Esophagus (tissue), 2 donors: Measurements from ENCODE around the gene SMAD7. TPM values are rescaled to one million over a fixed set of nuclear protein-coding genes. Genes with fewer than 3 reads are reported as not detected.

Source experiments
- H3K27ac ChIP-seq, 2 donors: one replicate each; pipeline ENCODE4 v1.5.1; 2013; ENCODE audit warnings: low read depth in 2 of 2, mild to moderate bottlenecking in 2 of 2, inconsistent platforms in 1 of 2, low read length in 1 of 2, moderate library complexity in 1 of 2
- H3K27me3 ChIP-seq, 2 donors: one replicate each; pipeline ENCODE4 v1.6.1; 2013; ENCODE audit warnings: low read length in 2 of 2, control low read depth in 1 of 2, mild to moderate bottlenecking in 1 of 2; ENCODE audit not compliant: insufficient read depth in 2 of 2, control insufficient read depth in 1 of 2
- H3K36me3 ChIP-seq, 2 donors: one replicate each; pipeline ENCODE4 v1.6.1; 2013; ENCODE audit warnings: low read length in 1 of 2; ENCODE audit not compliant: control insufficient read depth in 2 of 2, insufficient read depth in 2 of 2
- H3K4me1 ChIP-seq, 2 donors: one replicate each; pipeline ENCODE4 v1.6.1; 2013; ENCODE audit warnings: low read length in 1 of 2; ENCODE audit not compliant: control insufficient read depth in 2 of 2, insufficient read depth in 2 of 2
- H3K4me3 ChIP-seq, 2 donors: one replicate each; pipeline ENCODE4 v1.5.1; 2013; ENCODE audit warnings: low read length in 2 of 2, mild to moderate bottlenecking in 2 of 2, low read depth in 1 of 2, moderate library complexity in 1 of 2
- H3K9me3 ChIP-seq, 2 donors: one replicate each; pipeline ENCODE4 v1.6.1; 2013; ENCODE audit warnings: mild to moderate bottlenecking in 2 of 2, low read depth in 1 of 2, low read length in 1 of 2, moderate library complexity in 1 of 2; ENCODE audit not compliant: control insufficient read depth in 2 of 2, insufficient read depth in 1 of 2
- WGBS, 2 donors: extraction: QIAGEN DNeasy Blood & Tissue Kit; methylation state at CpG; one replicate each; pipeline ENCODE4 v1.1.7; 2013; 5-methylcytosine and 5-hydroxymethylcytosine counted together
- polyA plus RNA-seq, 2 donors: library from polyadenylated mRNA; stranded (reverse); fragments of 200-250 nt; gene quantifications; one replicate each; pipeline ENCODE4 v1.2.3, GENCODE V29; 2013
- donor health status: healthy with polysubstance abuse.
- donor health status: Bipolar disorder and iron deficiency.

The SMAD7 gene
- polyA plus RNA-seq, 2 donors = 3.5 to 4.4 TPM

GRCh38 chr18:48941672-48942071, 9.1 kb downstream of the SMAD7 start:
- Histone ChIP-seq H3K9me3 (no peaks in the 10 kb centered on the region), H3K36me3 (peaks cover 3 to 6% of the 10 kb centered on the region in 2 donors), H3K27ac (no peak overlapping the region), H3K27me3 (no peaks in the 10 kb centered on the region), H3K4me1 (peaks cover 20 to 49% of the 10 kb centered on the region in 2 donors), H3K4me3 (no peak overlapping the region)
- 58 to 67% methylated on average over 7 of the region's 7 CpGs for WGBS, 2 donors

GRCh38 chr18:48940854-48941611, 9.7 kb downstream of the SMAD7 start:
- H3K27me3 ChIP-seq = no peaks in the 10 kb centered on the region
- no peaks in the 10 kb centered on the region for H3K9me3 ChIP-seq
- peaks cover 3 to 6% of the 10 kb centered on the region in 2 donors for H3K36me3 ChIP-seq
- WGBS, 2 donors = 60 to 64% methylated on average over 14 of the region's 14 CpGs
- no peak overlapping the region for H3K4me3 ChIP-seq
- peak overlapping the region; percentile 34 to 47 for H3K27ac ChIP-seq
- H3K4me1 ChIP-seq = peaks cover 18 to 47% of the 10 kb centered on the region in 2 donors

DNA sequence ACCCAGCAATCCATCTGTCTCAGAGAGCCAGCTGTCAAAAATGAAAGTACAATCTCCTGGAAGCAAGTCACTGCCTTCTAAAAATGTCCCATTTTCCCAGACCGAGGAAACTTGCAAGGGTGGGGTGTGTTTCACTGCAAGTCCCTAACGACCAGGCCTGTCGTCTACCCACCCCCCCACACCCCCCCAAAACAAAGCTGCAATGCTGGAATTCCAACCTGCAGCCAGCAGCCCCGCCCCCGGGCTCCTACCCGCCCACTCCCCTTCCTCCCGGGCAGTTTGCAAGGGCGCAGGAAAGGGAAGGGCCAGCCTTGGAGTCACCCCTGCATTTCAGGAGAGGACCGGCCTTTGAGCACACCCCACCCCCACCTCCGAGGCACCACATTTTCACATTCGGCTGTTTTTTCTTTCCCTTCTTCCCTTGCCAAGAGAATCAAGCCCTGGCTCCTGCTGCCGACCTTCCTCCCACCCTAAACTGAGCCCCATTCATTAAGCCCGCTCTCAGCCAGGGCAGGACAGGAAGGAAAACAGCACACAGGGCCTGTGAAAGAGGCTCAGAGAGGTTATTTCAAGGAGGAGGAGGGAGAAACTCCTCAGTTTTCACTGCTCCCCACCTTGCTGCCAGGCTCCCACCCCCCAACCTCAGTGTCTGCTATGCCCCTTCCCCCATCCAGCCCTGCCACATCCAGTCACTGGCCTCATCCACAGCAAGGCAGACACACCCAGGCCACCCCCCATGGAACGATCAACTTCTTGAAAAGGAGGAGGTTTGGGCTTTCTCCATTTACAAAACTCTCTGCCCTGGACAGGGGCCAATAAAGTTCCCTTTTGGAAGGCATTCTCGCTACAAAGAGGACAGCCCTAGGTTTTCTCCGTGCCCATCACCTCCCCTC, 11.3 kb downstream of the SMAD7 start:
- H3K4me1 ChIP-seq = peaks cover 18 to 48% of the 10 kb centered on the region in 2 donors
- 12 to 17% methylated on average over 14 to 16 of the region's 16 CpGs for WGBS, 2 donors
- no peaks in the 10 kb centered on the region for H3K9me3 ChIP-seq
- H3K36me3 ChIP-seq = peaks cover 3 to 6% of the 10 kb centered on the region in 2 donors
- peak overlapping the region in 1 of 2 donors; percentile 18 for H3K4me3 ChIP-seq
- H3K27me3 ChIP-seq = no peaks in the 10 kb centered on the region
- peak overlapping the region; percentile 76 to 80 for H3K27ac ChIP-seq

DNA sequence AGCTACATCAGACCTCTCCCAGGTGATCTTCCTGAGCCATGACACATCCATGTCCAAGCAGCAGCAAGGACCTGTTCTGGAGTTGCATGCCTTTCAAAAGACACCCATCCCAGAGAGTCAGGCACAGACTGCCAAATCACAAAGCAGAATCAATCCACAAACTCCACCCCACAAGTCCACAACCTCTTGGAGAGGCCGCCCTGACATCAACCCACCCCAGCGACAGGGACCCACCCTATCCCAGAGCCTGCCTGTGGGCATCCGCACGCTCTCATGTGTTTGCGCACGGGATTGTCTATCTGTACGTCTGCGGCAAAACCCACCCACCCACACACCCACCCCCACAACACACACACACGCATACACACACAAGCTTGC, 11.9 kb downstream of the SMAD7 start:
- H3K27me3 ChIP-seq = no peaks in the 10 kb centered on the region
- no peak overlapping the region for H3K4me3 ChIP-seq
- H3K9me3 ChIP-seq = no peaks in the 10 kb centered on the region
- peak overlapping the region; percentile 76 to 80 for H3K27ac ChIP-seq
- WGBS, 2 donors = 28 to 41% methylated on average over 9 of the region's 9 CpGs
- peaks cover 3 to 6% of the 10 kb centered on the region in 2 donors for H3K36me3 ChIP-seq
- peaks cover 18 to 47% of the 10 kb centered on the region in 2 donors for H3K4me1 ChIP-seq

- Histone ChIP-seq H3K4me3 (no peak overlapping the region), H3K4me1 (peaks cover 13 to 47% of the 10 kb centered on the region in 2 donors), H3K9me3 (no peaks in the 10 kb centered on the region), H3K36me3 (peaks cover 3 to 6% of the 10 kb centered on the region in 2 donors), H3K27me3 (no peaks in the 10 kb centered on the region), H3K27ac (peak overlapping the region; percentile 36 to 86)
- WGBS, 2 donors = 73 to 81% methylated on average over 6 of the region's 6 CpGs
Measured at GRCh38 chr18:48937869-48938750, 12.7 kb downstream of the SMAD7 start.

- peak overlapping the region; percentile 44 to 65 for H3K27ac ChIP-seq
- WGBS, 2 donors = 75 to 76% methylated on average over 9 of the region's 9 CpGs
Measured at GRCh38 chr18:48935433-48935774, 15.4 kb downstream of the SMAD7 start.

GRCh38 chr18:48934723-48935432, 15.9 kb downstream of the SMAD7 start:
- H3K9me3 ChIP-seq = no peaks in the 10 kb centered on the region
- H3K27ac ChIP-seq = peak overlapping the region; percentile 47 to 65
- no peak overlapping the region for H3K4me3 ChIP-seq
- H3K36me3 ChIP-seq = no peaks in the 10 kb centered on the region
- 39 to 47% methylated on average over 14 of the region's 14 CpGs for WGBS, 2 donors
- no peaks in the 10 kb centered on the region for H3K27me3 ChIP-seq
- H3K4me1 ChIP-seq = peaks cover 15 to 45% of the 10 kb centered on the region in 2 donors

More at GRCh38 chr18:48935433-48935774, 15.4 kb downstream of the SMAD7 start:
- H3K4me3 ChIP-seq = no peak overlapping the region
- H3K27me3 ChIP-seq = no peaks in the 10 kb centered on the region
- H3K4me1 ChIP-seq = peaks cover 15 to 45% of the 10 kb centered on the region in 2 donors
- H3K9me3 ChIP-seq = no peaks in the 10 kb centered on the region
- H3K36me3 ChIP-seq = no peaks in the 10 kb centered on the region

DNA sequence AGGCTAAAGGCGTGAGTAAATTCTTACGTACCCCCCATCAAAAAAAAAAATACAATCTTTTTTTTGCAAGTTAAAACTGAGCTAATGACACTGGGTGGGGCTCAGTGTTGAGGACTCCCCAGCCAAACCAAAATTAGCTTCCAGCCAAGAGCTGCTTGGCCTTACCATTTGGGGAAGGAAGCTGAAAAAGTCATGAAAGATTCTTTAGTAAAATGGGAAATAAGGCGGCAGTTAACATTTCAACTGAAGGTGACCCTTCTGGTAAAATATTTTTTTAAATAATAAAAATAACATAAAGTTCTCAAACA, 16.4 kb downstream of the SMAD7 start:
- Histone ChIP-seq H3K4me3 (no peak overlapping the region), H3K27me3 (no peaks in the 10 kb centered on the region), H3K27ac (no peak overlapping the region), H3K4me1 (peaks cover 13 to 40% of the 10 kb centered on the region in 2 donors), H3K36me3 (no peaks in the 10 kb centered on the region), H3K9me3 (no peaks in the 10 kb centered on the region)
- WGBS, 2 donors = 12 to 37% methylated on average over 3 of the region's 3 CpGs
